Trophoblast cell (in vitro differentiated cells and primary cell): ENCODE results near the gene GMPPA.

Experiments
- DNase-seq, 2 donors: peaks; one replicate each; pipeline ENCODE4 v3.0.0-alpha.2; 2016
- H2AFZ ChIP-seq: 2 replicates; pipeline ENCODE4 v1.6.1; 2013; ENCODE audit warnings: low read length, moderate library complexity, mild to moderate bottlenecking; ENCODE audit not compliant: insufficient read depth, poor library complexity
- H2AK5ac ChIP-seq: 2 replicates; pipeline ENCODE4 v1.6.1; 2013; ENCODE audit warnings: mild to moderate bottlenecking, low read length
- H2BK120ac ChIP-seq: 2 replicates; pipeline ENCODE4 v1.6.1; 2013; ENCODE audit warnings: low read length, mild to moderate bottlenecking, moderate library complexity; ENCODE audit not compliant: insufficient read depth, poor library complexity
- H2BK12ac ChIP-seq: 2 replicates; pipeline ENCODE4 v1.6.1; 2013; ENCODE audit warnings: mild to moderate bottlenecking, low read length, moderate library complexity
- H2BK5ac ChIP-seq: 2 replicates; pipeline ENCODE4 v1.6.1; 2013; ENCODE audit warnings: low read length, low read depth, moderate library complexity, mild to moderate bottlenecking; ENCODE audit not compliant: poor library complexity
- H3K14ac ChIP-seq: 2 replicates; pipeline ENCODE4 v1.6.1; 2013; ENCODE audit warnings: mild to moderate bottlenecking, low read length
- H3K18ac ChIP-seq: 2 replicates; pipeline ENCODE4 v1.6.1; 2013; ENCODE audit warnings: mild to moderate bottlenecking, low read length
- H3K23ac ChIP-seq: 2 replicates; pipeline ENCODE4 v1.6.1; 2013; ENCODE audit warnings: low read length
- H3K27ac ChIP-seq: 2 replicates; pipeline ENCODE4 v1.5.1; 2013; ENCODE audit warnings: low read depth, mild to moderate bottlenecking, inconsistent platforms, low read length, moderate library complexity
- H3K27me3 ChIP-seq: 2 replicates; pipeline ENCODE4 v1.6.1; 2013; ENCODE audit warnings: inconsistent platforms, mild to moderate bottlenecking, low read length, moderate library complexity; ENCODE audit not compliant: insufficient read depth
- H3K36me3 ChIP-seq, 2 experiments: 1 replicate in 1 of 2; 2 replicates in 1 of 2; pipeline ENCODE4 v1.6.1; 2013; ENCODE audit warnings: low read length in 2 of 2, mild to moderate bottlenecking in 2 of 2, moderate library complexity in 1 of 2; ENCODE audit not compliant: insufficient read depth in 2 of 2, control insufficient read depth in 1 of 2
- H3K4ac ChIP-seq: 2 replicates; pipeline ENCODE4 v1.6.1; 2013; ENCODE audit warnings: low read depth, mild to moderate bottlenecking, low read length, moderate library complexity
- H3K4me1 ChIP-seq, 2 experiments: 1 replicate in 1 of 2; 2 replicates in 1 of 2; pipeline ENCODE4 v1.6.1; 2013; ENCODE audit warnings: low read length in 2 of 2, mild to moderate bottlenecking in 2 of 2, moderate library complexity in 1 of 2; ENCODE audit not compliant: insufficient read depth in 2 of 2, control insufficient read depth in 1 of 2
- H3K4me2 ChIP-seq: 2 replicates; pipeline ENCODE4 v1.6.1; 2013; ENCODE audit warnings: inconsistent platforms, mild to moderate bottlenecking, low read length, moderate library complexity
- H3K4me3 ChIP-seq: 2 replicates; pipeline ENCODE4 v1.5.1; 2013; ENCODE audit warnings: mild to moderate bottlenecking, low read depth, low read length, inconsistent platforms
- H3K79me1 ChIP-seq: one replicate; pipeline ENCODE4 v1.6.1; 2013; ENCODE audit warnings: low read length
- H3K79me2 ChIP-seq: 2 replicates; pipeline ENCODE4 v1.6.1; 2013; ENCODE audit warnings: low read length, mild to moderate bottlenecking; ENCODE audit not compliant: control insufficient read depth, insufficient read depth, poor library complexity
- H3K9ac ChIP-seq: 2 replicates; pipeline ENCODE4 v1.6.1; 2013; ENCODE audit warnings: mild to moderate bottlenecking, low read length
- H3K9me3 ChIP-seq: 2 replicates; pipeline ENCODE4 v1.6.1; 2013; ENCODE audit warnings: low read depth, mild to moderate bottlenecking, control low read depth, inconsistent platforms, low read length; ENCODE audit not compliant: insufficient read depth
- H4K12ac ChIP-seq: 2 replicates; pipeline ENCODE4 v1.6.1; 2013; ENCODE audit warnings: low read depth, mild to moderate bottlenecking, low read length, moderate library complexity
- H4K8ac ChIP-seq: 2 replicates; pipeline ENCODE4 v1.6.1; 2013; ENCODE audit warnings: low read depth, mild to moderate bottlenecking, low read length, moderate library complexity
- H4K91ac ChIP-seq: one replicate; pipeline ENCODE4 v1.6.1; 2013; ENCODE audit warnings: low read depth, mild to moderate bottlenecking, low read length, moderate library complexity
- WGBS: extraction: QIAGEN DNeasy Blood & Tissue Kit; methylation state at CpG from one replicate; pipeline ENCODE4 v1.1.7; 2013; ENCODE audit warnings: missing lambda C conversion rate; ENCODE audit not compliant: insufficient read length, insufficient coverage; ENCODE audit errors: extremely low coverage; 5-methylcytosine and 5-hydroxymethylcytosine counted together

GMPPA gene

GRCh38 chr2:219490600-219491130, 8.0 kb upstream of the GMPPA start:
- Histone ChIP-seq H3K9ac (no peak overlapping the region), H3K27me3 (peaks cover 4% of the 10 kb centered on the region), H3K27ac (no peak overlapping the region), H3K14ac (no peak overlapping the region), H2BK5ac (no peak overlapping the region), H3K36me3 (no peaks in the 10 kb centered on the region), H2AFZ (no peak overlapping the region), H4K91ac (no peak overlapping the region), H4K12ac (no peak overlapping the region), H3K79me1 (no peaks in the 10 kb centered on the region), H4K8ac (no peak overlapping the region), H3K18ac (no peak overlapping the region), H3K9me3 (no peaks in the 10 kb centered on the region), H2BK120ac (no peak overlapping the region), H3K4me3 (no peak overlapping the region), H3K4me2 (no peak overlapping the region), H3K23ac (no peak overlapping the region), H3K4ac (no peak overlapping the region), H3K4me1 (peaks cover 0 to 3% of the 10 kb centered on the region in 2 experiments), H3K79me2 (no peaks in the 10 kb centered on the region), H2BK12ac (no peak overlapping the region), H2AK5ac (no peak overlapping the region)
- WGBS, result no CpG with 5 or more reads among the region's 10 CpGs
- no peak for DNase-seq

- Histone ChIP-seq H3K14ac (no peak overlapping the region), H3K9me3 (no peaks in the 10 kb centered on the region), H3K4me3 (no peak overlapping the region), H3K4me2 (no peak overlapping the region), H2AK5ac (no peak overlapping the region), H3K27ac (no peak overlapping the region), H3K4ac (no peak overlapping the region), H3K18ac (no peak overlapping the region), H4K12ac (no peak overlapping the region), H3K4me1 (peaks cover 0 to 3% of the 10 kb centered on the region in 2 experiments), H3K79me1 (no peaks in the 10 kb centered on the region), H2BK12ac (no peak overlapping the region), H2AFZ (no peak overlapping the region), H3K23ac (no peak overlapping the region), H2BK120ac (no peak overlapping the region), H3K27me3 (peaks cover 4% of the 10 kb centered on the region), H3K79me2 (no peaks in the 10 kb centered on the region), H3K36me3 (no peaks in the 10 kb centered on the region), H3K9ac (peak overlapping the region; percentile 5), H4K91ac (no peak overlapping the region), H4K8ac (no peak overlapping the region), H2BK5ac (no peak overlapping the region)
- WGBS, result no CpG with 5 or more reads among the region's 14 CpGs
- no peak for DNase-seq
Measured at GRCh38 chr2:219491278-219491963, 7.3 kb upstream of the GMPPA start.

- Histone ChIP-seq H2BK5ac (no peak overlapping the region), H3K4ac (no peak overlapping the region), H3K27ac (no peak overlapping the region), H2AFZ (no peak overlapping the region), H3K79me2 (no peaks in the 10 kb centered on the region), H3K18ac (no peak overlapping the region), H4K91ac (no peak overlapping the region), H2AK5ac (no peak overlapping the region), H3K23ac (no peak overlapping the region), H2BK12ac (no peak overlapping the region), H3K14ac (no peak overlapping the region), H3K36me3 (no peaks in the 10 kb centered on the region), H4K12ac (no peak overlapping the region), H3K79me1 (no peaks in the 10 kb centered on the region), H3K4me2 (no peak overlapping the region), H4K8ac (no peak overlapping the region), H3K9ac (no peak overlapping the region), H2BK120ac (no peak overlapping the region), H3K4me1 (peaks cover 0 to 2% of the 10 kb centered on the region in 2 experiments), H3K4me3 (no peak overlapping the region), H3K27me3 (peaks cover 16% of the 10 kb centered on the region), H3K9me3 (peaks cover 1% of the 10 kb centered on the region)
- no peak for DNase-seq
- no CpG with 5 or more reads among the region's 20 CpGs for WGBS
Measured at GRCh38 chr2:219492575-219492974, 6.1 kb upstream of the GMPPA start.

GRCh38 chr2:219493086-219493485, 5.6 kb upstream of the GMPPA start:
- Histone ChIP-seq H3K36me3 (no peaks in the 10 kb centered on the region), H3K4me2 (no peak overlapping the region), H2BK12ac (no peak overlapping the region), H3K79me2 (peaks cover 2% of the 10 kb centered on the region), H3K23ac (no peak overlapping the region), H3K27me3 (peaks cover 16% of the 10 kb centered on the region), H2BK5ac (no peak overlapping the region), H4K8ac (no peak overlapping the region), H3K4me1 (peaks cover 0 to 6% of the 10 kb centered on the region in 2 experiments), H3K27ac (no peak overlapping the region), H3K4me3 (no peak overlapping the region), H2BK120ac (no peak overlapping the region), H4K12ac (no peak overlapping the region), H3K14ac (no peak overlapping the region), H2AFZ (no peak overlapping the region), H3K79me1 (peaks cover 2% of the 10 kb centered on the region), H3K9ac (no peak overlapping the region), H2AK5ac (no peak overlapping the region), H4K91ac (no peak overlapping the region), H3K9me3 (peaks cover 2% of the 10 kb centered on the region), H3K4ac (no peak overlapping the region), H3K18ac (no peak overlapping the region)
- WGBS, result no CpG with 5 or more reads among the region's 5 CpGs
- DNase-seq, result no peak
